GM19455 (cell line): ENCODE results near the gene DMRT1.

Experiments used
- ATAC-seq: cut with Tn5 transposase; IDR thresholded peaks from one replicate; pipeline ENCODE4 v1.9.1; 2021; ENCODE audit not compliant: unreplicated experiment

The DMRT1 gene

DNA sequence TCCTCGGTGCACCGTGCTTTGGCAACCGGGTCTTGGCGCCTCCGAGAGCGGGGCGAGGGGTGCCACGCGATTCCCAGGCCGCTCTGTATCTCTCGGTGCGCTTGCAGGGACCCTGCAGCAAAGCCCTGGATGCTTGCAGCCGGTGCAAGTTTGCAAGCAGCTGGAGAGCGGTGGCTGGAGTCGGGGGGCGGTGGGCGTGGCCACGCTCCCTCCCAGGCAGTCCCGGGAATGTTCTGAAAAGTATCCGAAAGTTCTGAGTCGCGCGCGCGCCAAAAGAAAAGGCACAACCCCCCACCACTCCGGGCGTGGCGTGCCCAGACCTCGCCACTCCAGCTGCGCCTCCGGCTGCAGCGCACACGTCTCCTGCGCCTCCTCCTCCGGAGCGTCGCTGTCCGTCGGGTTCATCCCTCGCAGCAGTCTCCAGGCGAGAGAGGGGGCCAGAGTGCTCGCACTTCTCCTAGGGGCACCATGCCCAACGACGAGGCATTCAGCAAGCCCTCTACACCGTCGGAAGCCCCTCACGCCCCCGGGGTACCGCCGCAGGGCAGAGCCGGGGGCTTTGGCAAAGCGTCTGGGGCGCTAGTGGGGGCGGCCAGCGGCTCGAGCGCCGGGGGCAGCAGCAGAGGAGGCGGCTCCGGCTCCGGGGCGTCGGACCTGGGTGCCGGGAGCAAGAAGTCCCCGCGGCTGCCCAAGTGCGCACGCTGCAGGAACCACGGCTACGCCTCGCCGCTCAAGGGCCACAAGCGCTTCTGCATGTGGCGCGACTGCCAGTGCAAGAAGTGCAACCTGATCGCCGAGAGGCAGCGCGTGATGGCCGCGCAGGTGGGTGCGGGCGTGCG, at the start of gene DMRT1:
Gene DMRT1 (plus strand): TSS at position 327 of the 839 bp plus-strand sequence. CDS start 142 bp downstream, at position 469.
- ATAC-seq = no peak

DNA sequence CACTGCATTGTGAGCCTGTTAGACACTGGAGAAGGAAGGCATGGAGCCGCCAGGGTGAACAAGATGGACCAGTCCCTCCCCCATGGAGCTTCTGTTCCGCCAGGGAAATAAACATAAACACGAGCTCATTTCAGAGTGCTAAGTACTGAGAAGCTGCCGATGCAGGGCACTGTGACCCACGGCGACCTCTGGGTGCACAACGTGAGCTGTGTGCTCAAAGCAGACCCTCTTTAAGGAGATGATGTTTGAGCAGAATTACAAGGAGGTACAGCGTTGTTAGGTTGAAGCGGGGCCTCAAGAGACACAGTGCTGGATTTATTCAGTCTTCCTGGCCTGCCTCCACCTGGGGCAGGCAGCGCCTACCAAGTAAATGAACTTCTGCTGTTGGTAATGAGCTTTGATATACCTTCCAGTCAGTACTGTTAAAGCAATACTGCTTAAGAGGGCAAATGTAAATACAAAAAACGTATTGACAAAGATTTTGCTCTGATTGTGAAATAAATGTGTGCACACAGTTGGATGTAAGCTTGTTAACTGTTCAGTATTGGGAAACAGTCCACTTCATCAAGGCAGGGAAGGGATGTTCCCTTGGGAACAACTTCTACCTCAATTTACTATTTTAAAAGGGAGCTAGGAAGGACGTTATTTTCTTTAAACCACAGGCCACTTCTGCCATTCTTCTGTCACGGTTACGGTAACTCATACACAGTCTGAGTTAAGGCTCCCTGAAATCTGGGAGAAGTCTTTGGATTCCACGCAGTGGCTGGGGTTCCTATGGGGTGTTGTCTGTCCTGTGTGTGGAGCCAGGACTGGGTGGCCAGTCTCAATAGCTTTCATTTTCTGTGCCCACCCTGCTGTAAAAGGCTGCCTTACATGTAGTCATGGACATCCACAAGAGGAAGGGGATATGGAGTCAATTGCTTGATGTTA, 48.9 kb upstream of the DMRT1 start:
- no peak for ATAC-seq

GRCh38 chr9:794386-794785, 47.1 kb upstream of the DMRT1 start:
- ATAC-seq = no peak

GRCh38 chr9:795869-796268, 45.6 kb upstream of the DMRT1 start:
- no peak for ATAC-seq

DNA sequence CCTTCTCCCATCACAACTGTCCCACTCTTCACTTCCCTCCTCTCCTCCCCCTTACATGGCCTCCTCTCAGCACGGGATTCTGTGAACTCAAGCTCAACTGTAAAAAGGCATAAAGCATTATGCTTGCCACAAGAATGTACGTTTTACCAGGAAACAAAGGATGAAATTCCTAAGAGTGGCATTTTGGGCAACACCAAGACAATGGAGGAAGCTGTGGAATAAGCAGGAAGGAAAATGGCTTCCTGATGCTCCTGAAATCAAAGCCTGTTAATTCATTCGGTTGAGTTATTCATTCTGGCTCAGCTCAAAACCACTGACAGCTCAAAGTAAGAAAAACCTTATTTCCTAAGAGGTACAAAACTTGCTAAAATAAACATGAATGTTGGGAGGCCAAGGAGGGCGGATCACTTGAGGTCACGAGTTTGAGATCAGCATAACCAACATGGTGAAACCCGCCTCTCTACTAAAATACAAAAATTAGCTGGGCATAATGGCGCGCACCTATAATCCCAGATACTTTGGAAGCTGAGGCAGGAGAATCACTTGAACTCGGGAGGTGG, 40.8 kb upstream of the DMRT1 start:
- no peak for ATAC-seq

GRCh38 chr9:801399-802071, 40.0 kb upstream of the DMRT1 start:
- no peak for ATAC-seq

- no peak for ATAC-seq
Observed at GRCh38 chr9:804026-804425, 37.5 kb upstream of the DMRT1 start.

GRCh38 chr9:805151-805550, 36.3 kb upstream of the DMRT1 start:
- no peak for ATAC-seq

GRCh38 chr9:806285-807156, 35.0 kb upstream of the DMRT1 start:
- no peak for ATAC-seq

DNA sequence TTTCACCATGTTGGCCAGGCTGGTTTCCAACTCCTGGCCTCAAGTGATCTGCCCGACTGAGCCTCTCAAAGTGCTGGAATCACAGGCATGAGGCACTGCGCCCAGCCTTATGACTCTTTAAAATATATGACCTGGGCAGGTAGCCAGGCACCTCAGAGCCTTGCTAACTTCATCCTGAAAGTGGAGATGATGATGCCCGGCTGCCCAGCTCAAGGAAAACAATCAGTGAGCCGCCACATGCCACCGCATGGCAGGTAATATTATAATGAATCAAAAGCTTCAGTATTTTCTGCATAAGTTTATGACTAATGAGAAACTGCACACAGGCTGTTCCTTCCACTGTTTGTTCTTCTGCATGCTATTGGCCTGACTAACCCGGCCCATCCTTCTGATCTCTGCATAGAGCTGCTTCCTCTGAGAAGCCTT, 30.4 kb upstream of the DMRT1 start:
- no peak for ATAC-seq

GRCh38 chr9:818958-819357, 22.5 kb upstream of the DMRT1 start:
- ATAC-seq = no peak

- no peak for ATAC-seq
Observed at GRCh38 chr9:826500-827280, 14.8 kb upstream of the DMRT1 start.

- ATAC-seq = no peak
Observed at GRCh38 chr9:840343-840742, 1.2 kb upstream of the DMRT1 start.

DNA sequence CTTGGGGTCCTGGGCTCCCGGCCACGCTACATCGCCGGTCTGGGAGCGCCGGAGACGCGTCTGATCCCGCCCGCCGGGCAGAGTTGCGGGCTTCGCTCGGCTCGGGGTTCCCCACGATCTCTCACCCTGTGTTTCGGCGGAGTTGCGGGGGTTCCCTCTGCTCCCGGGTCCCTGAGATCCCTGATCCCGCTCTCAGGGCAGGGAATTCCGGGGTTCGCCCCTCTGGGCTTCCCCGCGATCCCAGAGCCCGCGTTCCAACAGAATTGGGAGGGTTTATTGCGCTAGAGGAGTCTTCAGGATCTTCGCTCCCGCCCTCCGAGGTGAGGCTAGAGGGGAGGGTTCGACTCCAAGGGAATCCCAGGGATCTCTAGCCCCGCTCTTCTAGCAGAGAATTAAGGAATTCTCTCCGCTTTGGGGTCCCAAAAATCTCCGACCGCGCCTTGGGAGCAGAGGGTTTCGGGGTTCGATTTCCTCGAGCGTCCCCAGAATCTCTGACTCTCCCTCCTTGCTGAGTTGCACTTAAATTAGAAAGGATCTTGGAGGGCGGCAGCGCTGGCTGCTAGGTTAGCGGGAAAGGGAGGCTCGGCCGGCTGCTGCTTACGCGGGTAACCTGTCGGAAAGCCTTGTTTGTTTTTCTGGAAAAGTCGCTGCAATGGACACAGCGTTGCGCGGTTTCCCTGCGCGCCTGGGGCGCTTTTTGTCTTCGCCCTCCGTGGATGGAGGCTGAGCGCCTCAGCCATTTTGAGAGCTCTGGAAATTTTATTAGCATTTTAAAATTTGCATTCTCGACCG, 1.3 kb downstream of the DMRT1 start:
- no peak for ATAC-seq

- ATAC-seq = no peak
Observed at GRCh38 chr9:843427-843785, 1.9 kb downstream of the DMRT1 start.

DNA sequence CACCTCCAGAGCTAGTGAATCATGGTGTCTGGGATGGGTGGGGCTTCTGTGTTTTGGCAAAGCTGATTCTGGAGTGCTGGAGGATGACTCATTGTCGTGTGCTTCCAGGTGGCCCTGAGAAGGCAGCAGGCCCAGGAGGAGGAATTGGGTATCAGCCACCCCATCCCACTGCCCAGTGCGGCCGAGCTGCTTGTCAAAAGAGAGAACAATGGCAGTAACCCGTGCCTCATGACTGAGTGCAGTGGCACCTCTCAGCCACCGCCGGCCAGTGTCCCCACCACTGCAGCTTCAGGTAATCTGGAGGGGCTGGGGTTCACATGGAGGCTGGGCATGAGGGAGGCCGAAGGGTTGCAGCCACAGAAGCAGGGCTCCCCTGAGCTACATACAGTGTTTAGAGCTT, 5.4 kb downstream of the DMRT1 start:
- no peak for ATAC-seq

GRCh38 chr9:847505-847904, 6.0 kb downstream of the DMRT1 start:
- ATAC-seq = no peak

DNA sequence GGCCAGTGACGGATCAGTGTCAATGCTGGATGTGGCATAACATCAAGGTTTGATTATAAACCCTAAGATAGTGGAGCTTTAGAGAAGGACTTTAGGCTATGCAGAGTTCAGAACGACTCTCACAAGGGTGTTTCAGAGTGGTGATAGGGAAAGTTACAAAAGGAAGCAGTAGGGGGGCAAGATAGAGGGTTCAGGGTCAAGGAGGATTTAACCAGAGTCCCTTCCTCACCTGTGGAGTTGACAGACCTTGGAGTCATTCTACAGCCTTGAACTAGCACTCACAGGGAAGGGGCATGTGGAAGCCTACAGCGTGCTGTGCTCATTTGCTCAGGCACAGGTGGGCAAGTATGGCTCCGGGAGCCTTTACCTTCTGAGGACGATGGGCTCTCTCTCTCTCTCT, 7.9 kb downstream of the DMRT1 start:
- ATAC-seq = no peak

DNA sequence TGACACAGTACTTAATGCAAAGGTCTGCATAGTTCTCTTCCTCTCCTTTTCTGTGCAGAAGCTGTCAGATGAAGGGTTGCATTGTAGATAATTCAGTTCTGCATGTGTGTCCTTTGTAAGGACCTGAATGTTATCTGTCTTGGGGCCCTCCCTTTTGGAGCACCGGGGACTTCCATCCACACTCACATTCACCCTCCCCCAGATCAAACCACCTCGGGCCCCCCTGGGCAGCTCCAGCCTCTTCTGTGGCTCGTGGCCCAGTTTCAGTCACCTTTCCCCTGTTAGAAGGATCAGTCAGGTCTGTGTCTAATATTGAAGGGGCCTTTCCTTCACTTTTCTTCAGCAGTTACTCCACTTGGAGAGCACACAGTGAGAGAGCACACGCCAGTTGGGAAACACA, 11.0 kb downstream of the DMRT1 start:
- no peak for ATAC-seq
